ENCODE data around the gene DNAH3.
"Not testable (repeated sequence)": the region's sequence is repeated elsewhere in the genome, so short reads cannot be mapped to it uniquely, and the experiment has no call there.

The DNAH3 gene

GRCh38 chr16:21009815-21010214, 140.8 kb downstream of the DNAH3 start:
- DNase-seq (ENCODE audit: low spot score) = no peak

DNA sequence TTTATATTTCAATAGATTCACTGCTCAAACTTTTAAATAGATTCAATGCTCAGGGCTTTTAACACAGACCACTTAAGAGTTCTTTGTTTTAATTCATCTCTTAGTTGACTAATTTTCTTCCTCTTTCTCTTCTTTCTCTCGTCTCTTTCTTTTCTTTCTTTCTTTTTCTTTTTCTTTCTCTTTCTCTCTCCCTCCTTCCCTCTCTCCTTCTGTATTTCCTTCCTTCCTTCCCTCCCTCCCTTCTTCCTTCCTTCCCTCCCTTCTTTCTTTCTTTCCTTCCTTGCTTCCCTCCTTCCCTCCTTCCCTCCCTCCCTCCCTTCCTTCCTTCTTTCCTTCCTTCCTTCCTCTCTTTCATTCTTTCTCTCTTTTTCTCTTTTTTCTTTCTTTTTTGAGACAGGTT, 145.6 kb downstream of the DNAH3 start:
- DNase-seq (ENCODE audit: low spot score) = no peak

- peak; percentile 16 for DNase-seq (ENCODE audit: low spot score)
Observed at GRCh38 chr16:21001262-21001661, 149.4 kb downstream of the DNAH3 start.

- no peak for DNase-seq (ENCODE audit: low spot score)
Observed at GRCh38 chr16:20997147-20997546, 153.5 kb downstream of the DNAH3 start.

GRCh38 chr16:20995711-20996110, 154.9 kb downstream of the DNAH3 start:
- no peak for DNase-seq (ENCODE audit: low spot score)

DNA sequence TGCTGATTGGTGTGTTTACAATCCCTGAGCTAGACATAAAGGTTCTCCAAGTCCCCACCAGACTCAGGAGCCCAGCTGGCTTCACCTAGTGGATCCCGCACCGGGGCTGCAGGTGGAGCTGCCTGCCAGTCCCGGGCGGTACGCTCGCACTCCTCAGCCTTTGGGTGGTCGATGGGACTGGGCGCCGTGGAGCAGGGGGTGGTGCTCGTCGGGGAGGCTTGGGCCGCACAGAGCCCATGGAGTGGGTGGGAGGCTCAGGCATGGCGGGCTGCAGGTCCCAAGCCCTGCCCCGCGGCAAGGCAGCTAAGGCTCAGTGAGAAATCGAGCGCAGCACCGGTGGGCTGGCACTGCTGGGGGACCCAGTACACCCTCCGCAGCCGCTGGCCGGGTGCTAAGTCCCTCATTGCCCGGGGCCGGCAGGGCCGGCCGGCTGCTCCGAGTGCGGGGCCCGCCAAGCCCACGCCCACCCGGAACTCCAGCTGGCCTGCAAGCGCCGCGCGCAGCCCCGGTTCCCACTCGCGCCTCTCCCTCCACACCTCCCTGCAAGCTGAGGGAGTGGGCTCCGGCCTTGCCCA, 161.1 kb downstream of the DNAH3 start:
- DNase-seq (ENCODE audit: low spot score) = not testable (repeated sequence)

DNA sequence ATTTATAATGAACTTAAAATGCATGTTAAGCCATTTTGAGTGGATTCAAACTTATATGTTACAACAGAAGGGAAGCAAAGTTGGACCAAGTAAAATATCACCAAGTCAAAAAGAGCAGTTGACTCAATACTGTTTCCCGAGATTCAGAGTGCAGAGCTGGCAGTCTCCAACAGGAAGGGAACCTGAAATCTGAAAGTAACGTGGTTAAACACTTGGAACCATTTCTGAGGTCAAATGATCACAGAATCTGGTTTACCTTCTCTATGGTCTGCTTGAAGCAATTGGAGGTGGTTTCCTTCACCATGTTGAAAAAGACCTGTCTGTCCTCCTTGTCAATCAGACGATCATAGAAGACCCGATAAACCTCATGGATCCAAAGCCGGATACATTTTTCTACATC, 163.6 kb downstream of the DNAH3 start:
- no peak for DNase-seq (ENCODE audit: low spot score)

- DNase-seq (ENCODE audit: low spot score) = no peak
Observed at GRCh38 chr16:20984019-20984418, 166.6 kb downstream of the DNAH3 start.

DNA sequence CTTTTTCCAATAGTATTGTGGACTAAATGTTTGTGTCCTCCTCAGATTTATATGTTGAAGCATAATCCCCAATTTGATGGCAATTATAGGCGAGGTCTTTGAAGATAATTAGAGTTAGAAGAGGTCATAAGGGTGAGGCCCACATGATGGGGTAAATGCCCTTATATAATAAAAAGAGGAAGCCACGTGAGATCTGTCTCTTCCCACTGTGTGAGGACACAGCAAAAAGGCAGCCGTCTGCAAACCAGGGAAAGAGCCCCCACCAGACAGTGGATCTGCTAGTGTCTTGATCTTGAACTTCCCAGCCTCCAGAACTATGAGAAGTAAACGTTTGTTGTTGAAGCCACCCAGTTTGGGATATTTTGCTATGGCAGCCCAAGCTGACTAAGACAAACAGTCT, 174.1 kb downstream of the DNAH3 start:
- no peak for DNase-seq (ENCODE audit: low spot score)

DNA sequence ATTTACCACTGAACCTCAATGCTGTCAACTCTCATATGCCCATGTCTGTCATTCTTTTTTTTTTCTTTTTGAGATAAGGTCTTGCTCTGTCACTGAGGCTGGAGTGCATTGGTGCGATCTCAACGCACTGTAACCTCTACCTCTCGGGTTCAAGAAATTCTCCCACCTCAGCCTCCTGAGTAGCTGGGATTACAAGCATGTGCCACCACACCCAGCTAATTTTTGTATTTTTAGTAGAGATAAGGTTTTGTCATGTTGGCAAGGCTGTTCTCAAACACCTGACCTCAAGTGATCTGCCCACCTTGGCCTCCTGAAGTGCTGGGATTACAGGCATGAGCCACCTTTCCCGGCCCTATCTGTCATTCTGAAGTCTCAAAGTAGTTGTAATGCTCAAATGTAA, 177.4 kb downstream of the DNAH3 start:
- not testable (repeated sequence) for DNase-seq (ENCODE audit: low spot score)

DNA sequence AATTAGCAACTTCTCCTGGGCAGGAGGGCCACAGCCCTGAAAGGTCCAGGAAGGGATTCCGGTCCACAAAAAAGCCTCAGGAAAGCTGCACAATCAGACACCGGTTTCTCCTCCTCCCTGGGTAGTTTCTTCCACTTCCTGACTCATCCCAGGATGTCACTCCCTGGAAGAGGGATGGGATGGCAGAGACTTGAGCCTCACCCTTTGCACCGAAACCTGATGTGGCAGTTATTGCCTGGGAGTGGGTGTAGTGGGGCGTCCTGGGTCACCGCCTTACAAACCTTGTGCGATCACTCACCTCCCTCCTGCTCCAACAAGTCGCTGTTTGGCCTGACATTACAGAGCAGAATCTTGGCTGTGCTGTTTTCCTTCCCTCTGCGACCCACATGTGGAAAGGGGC, 179.2 kb downstream of the DNAH3 start:
- DNase-seq (ENCODE audit: low spot score) = no peak

GRCh38 chr16:20969386-20969785, 181.3 kb downstream of the DNAH3 start:
- no peak for DNase-seq (ENCODE audit: low spot score)

DNA sequence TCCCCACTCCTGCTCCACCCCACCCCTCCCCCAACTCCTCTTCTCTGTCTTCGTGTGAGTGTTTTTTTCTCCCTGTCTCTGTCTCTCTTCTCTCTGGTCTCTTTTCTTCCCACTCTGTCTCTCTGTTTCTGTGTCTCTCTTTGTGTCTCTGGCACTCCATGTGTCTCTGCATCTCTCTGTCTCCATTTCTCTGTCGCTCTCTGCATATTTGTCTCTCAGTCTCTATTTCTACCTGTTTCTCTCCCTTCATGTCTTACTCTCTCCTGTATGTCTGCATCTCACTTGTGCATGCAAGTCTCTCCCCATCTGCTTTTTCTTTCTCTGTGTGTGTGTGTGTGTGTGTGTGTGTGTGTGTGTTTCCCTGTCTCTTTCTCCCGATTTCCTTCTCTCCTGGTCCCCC, 181.9 kb downstream of the DNAH3 start:
- no peak for DNase-seq (ENCODE audit: low spot score)

GRCh38 chr16:20960899-20961298, 189.7 kb downstream of the DNAH3 start:
- no peak for DNase-seq (ENCODE audit: low spot score)

DNA sequence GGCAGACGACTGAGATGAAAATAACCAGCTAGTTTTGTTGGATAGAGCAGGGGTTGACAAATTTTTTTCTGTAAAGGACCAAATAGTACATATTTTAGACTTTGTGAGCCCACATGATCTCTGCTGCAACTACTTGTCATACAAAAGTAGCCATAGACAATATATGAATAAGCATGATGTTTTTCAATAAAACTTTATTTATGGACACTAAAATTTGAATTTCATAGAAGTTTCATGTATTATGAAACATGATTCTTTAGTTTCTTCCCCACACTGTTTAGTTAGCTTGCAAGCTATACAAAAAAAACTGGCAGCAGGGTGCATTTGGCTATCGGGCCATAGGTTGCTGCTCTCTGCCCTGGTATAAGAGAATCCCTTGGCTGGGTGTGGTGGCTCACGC, 193.5 kb downstream of the DNAH3 start:
- no peak for DNase-seq (ENCODE audit: low spot score)

GRCh38 chr16:20956319-20956718, 194.3 kb downstream of the DNAH3 start:
- no peak for DNase-seq (ENCODE audit: low spot score)

- DNase-seq (ENCODE audit: low spot score) = no peak
Observed at GRCh38 chr16:20954574-20954973, 196.1 kb downstream of the DNAH3 start.

DNA sequence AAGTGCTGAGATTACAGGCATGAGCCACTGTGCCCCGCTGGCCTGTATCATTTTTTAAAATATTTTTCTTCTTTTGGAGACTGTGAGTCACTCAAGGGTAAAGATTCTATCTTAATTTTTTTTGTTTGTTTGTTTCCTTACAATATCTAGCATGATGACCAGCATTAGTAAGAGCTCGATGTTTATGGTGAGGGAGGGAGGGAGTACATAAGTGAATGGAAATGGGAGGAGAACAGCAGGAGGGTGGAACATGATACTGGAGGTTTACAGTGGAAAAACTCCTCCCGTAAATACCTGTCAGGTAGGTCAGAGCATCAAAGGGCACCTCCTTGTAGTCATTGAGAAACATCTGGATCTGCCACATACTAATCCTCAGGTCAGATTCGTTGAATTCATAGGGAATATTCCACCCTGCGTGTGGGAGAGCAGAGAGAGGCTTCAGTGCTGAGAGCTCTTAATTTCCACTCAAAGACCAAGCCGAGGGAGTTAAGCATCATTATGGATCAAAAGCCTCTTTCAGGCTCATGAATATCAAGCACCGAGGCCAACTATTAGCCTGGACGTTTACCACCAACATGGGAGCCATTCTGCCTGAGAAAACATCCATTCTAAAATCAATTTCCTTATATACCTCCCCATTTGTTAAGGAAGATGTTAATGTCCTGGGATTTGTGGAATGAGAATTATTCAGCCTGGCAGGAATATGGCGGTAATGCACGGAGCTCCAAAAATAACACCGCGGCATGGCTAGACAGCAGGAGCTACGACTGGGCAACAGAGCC, 198.3 kb downstream of the DNAH3 start:
- no peak for DNase-seq (ENCODE audit: low spot score)

DNA sequence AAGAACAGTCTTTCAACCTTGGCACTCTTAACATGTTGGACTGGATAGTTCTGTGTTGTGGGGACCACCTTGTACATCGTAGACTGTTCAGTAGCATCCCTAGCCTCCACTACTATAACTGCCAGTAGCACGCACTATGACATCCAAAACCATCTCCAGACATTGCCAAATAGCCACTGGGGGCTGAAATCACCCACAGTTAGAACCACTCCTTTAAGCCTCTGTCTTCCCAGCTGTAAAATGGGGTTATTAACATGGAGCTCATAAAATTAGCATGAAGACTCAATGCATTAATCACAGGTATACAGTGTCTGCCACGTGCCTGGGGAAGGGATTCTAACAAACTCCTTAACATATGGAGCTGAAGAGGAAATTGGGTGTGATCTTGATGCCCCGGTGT, 200.4 kb downstream of the DNAH3 start:
- no peak for DNase-seq (ENCODE audit: low spot score)

DNA sequence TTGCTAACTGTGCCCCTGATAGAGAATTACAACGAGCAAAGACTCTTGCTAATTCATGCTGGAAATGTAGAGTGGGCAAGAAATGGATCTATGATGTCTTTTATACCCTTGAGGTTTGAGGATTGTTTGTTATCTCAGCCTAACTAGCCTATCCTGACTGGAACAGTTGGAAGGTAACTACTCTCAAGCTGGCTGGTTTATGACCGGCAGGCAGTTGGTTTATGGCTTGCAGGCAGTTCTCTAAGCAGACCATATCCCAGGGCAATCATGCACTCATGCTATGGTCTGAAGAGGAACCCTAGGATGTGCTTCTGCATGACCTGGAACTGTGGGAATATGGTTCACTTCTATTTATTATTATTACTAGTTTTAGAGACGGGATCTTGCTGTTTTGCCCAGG, 201.0 kb downstream of the DNAH3 start:
- no peak for DNase-seq (ENCODE audit: low spot score)

DNA sequence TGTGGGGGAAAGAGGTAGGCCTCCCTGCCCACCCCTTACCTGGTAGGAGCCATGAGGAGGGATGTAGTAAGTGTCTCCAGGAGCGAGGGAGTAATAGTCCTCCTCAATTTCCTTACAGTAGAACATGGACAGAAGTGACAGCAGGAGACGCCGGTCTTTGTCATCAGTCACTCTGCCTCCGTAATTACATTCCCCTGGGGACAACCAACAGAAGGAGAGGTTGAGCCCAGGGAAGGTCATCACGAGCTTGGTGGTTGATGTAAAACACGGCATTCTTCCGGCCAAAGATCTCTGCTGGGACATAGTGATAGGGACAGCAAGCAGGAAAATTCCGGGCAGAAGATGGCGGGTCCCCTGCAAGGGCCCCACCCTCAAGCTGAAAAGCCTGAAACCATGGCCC, 202.2 kb downstream of the DNAH3 start:
- DNase-seq (ENCODE audit: low spot score) = no peak

- DNase-seq (ENCODE audit: low spot score) = no peak
Observed at GRCh38 chr16:20946015-20946629, 204.5 kb downstream of the DNAH3 start.

DNA sequence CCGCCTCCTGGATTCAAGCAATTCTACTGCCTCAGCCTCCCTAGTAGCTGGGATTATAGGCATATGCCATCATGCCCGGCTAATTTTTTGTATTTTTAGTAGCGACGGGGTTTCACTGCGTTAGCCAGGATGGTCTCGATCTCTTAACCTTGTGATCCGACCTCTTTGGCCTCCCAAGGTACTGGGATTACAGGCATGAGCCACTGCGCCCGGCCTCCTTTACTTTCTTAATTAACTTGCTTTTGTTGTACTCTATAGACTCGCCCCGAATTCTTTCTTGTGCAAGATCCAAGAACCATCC, 205.1 kb downstream of the DNAH3 start:
- DNase-seq (ENCODE audit: low spot score) = not testable (repeated sequence)

All from germinal center (tissue), 1 donor.